HuH-7 (cell line): ENCODE data around the gene HS3ST5.
"Not testable (repeated sequence)": the region's sequence is repeated elsewhere in the genome, so short reads cannot be mapped to it uniquely, and the experiment has no call there.

Experiments
- DNase-seq: peaks from one replicate; pipeline ENCODE4 v3.0.0; 2011; ENCODE audit warnings: low spot score

The HS3ST5 gene

DNA sequence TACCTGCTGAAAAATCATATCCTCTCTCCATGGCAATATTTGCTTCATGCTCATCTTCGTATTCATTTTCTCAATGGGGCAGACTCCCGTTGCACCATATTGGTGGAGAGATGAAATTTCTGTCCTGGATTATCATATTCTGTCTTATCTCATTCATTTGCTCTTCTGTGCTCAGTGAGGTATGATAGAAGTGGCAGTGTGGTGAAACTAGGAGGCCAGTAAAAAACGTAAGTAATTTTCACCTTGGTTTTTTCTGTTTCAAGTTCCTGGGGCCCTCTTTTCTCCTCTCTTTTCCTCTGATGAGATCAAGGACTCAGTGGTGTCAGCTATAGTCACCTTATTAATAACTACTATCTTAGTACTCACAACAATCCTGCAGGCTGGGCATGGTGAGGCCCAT is 189.4 kb downstream of the HS3ST5 start:
- no peak for DNase-seq

DNA sequence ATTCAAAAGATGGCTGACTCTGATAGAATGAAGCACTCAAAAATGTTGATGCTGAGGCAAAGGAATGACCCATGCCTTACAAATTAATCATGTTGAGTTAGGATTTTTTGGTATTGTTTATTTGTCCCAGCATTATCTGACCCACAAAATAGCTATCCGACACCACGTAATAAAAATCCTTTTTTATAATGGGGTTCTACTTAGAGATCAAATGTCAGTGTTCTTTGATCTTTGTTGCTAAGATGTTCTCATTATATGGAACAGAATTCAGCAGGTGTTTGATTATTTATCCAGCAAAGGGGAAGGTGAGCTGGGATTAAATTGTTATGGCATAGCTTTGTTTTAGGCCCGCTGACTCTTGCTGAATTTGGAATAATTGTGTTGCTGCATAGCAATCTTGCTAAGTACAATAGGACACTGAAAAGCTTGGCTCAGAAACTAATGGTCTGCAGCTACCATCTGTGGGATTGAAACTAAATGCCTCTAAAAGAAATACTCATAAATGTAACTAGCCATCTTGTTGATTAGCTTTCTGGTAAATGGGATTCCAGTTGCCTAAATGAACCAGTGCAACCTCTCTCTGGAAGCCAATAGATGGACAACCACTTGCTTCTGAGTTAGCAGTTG is 191.6 kb downstream of the HS3ST5 start:
- no peak for DNase-seq

DNA sequence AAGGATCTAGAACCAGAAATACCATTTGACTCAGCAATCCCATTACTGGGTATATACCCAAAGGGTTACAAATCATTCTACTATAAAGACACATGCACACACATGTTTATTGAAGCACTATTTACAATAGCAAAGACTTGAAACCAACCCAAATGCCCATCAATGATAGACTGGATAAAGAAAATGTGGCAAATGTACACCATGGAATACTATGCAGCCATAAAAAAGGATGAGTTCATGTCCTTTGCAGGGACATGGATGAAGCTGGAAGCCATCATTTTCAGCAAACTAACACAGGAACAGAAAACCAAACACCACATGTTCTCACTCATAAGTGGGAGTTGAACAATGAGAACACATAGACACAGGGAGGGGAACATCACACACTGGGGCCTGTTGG is 193.6 kb downstream of the HS3ST5 start:
- not testable (repeated sequence) for DNase-seq

DNA sequence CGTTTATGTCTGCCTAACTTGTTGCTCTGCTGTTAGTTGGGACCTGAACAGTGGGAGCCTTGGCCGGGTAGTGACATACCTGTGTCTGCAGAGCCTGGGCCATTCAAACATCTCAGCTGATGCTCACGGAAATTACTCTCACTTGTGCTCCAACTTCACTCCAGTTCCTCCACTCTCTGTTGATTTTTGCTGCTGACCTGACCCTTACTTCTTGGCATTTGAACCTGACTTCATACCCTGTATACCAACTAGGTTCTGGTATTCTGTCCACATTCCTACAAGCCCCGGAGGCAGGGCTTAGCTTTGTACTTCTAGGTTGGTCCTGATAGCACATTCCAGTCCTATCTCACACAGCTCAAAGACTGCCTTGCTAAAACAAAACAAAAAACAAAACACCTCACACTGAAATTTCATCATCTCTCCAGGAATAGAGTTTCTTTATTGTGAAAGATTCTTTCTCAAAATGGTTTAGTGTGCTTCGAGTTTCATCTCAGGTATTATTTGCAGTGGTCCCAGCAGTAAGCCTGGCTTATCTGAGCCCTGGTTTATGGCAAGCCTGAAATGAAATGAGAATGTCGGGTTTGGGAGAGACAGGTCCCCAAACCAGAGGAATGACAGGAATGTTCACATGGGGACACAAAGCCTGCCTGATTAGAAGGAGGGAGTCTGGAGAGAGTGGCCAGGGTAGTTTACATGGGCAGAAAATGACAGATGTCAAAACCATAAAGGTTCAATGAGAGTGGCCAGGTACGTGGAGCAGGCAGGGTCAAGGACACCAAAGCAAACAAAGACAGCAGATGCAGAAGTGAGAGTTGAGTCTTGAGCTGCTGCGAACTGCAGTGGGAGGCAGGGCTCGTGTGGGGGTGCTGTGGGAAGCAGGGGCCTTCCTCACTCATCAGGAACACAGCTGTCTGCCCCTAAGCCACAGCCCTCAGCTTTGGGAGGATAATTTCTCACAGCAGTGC is 197.7 kb downstream of the HS3ST5 start:
- no peak for DNase-seq

DNA sequence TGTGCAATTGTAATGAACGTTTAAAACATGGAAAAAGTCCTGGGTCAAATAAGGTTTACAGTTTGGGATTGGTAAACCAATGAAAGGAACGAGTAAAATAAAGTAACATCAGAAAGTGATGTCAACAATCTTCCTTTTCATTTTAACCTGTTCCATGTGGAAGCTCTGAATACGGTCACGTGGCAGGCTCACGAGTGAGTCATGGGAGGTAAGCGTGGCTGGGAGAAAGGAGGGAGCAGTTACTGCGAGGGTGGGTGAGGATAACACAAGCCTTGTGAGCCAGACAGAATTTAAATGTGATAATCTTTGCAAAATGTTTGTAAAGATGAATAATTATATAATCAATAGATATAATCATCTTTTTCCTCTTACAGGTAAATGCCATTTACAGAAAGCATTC is 200.6 kb downstream of the HS3ST5 start:
- DNase-seq, result no peak

DNA sequence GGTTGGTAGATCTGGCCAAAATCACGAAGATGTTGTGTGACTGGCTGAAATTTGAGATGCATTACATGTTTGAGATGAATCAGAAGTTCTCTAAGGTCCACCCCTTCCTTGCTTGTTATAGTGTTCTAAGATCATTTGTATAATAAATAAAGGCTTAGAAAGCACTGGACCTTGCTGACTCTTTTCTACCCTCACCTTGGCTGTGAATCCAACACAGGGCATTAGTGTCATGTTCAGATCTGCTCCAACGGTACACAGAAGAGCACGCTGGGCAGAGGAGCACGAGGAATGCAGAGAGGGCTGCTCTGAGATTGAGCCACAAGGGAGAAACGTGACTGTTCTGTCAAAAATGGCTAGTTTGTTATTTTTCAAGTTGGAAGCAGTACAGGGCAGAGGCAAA is 202.4 kb downstream of the HS3ST5 start:
- DNase-seq, result no peak

DNA sequence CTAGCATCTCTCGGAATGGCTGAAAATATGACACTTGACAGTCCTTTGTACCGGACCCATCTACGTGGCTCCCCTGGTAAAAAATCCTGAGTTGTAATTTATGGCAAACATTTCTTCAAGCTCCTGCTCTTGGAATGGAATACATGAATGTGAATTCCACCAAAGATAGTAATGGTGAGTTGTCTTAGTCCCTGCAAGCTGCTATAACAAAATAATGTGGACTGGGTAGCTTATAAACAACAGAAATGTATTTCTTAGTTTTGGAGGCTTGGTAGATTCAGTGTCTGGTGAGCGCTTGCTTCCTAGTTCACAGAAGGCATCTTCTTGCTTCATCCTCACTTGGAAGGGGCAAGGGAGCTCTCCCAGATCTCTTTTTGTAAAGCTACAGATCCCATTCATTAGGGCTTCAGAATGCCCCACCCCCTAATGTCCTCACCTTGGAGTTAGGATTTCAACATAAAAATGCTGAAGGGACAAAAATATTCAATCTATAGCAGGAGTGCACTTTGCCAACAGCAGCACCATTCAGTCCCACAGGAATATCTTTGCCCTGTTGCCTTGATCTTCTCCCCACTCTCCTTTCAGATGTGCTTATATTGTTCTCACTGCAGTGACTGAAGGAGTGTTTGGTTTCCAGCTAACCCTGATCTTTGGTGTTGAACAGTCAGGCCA is 204.1 kb downstream of the HS3ST5 start:
- DNase-seq, result no peak

DNA sequence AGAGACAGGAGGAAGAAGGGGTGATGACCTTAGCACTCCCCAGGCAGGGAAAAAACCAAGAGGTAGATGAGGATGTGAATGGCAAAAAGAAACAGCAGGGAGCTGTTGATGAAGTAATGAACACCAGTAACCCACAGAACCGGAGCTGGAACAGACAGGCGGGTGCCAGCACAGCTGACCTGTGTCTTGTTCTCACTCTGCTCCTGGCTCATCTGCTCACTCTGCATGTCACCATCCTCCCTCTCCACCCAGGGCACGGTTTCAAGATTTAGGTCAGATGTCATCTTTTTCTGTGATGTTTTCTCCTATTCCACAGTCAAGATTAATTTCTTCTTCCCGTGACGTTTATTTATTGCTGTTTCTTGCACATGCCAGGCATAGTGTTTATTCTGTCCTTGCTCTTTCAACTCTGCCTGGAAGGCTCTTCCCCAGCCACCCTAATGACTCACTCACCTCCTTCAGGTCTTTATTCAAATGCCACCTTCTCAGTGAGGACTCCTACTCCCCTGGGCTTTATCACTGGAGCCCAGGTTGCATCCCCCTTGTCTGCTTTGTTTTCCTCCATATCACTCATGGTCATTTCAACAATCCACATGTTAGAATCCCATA is 207.4 kb downstream of the HS3ST5 start:
- no peak for DNase-seq

DNA sequence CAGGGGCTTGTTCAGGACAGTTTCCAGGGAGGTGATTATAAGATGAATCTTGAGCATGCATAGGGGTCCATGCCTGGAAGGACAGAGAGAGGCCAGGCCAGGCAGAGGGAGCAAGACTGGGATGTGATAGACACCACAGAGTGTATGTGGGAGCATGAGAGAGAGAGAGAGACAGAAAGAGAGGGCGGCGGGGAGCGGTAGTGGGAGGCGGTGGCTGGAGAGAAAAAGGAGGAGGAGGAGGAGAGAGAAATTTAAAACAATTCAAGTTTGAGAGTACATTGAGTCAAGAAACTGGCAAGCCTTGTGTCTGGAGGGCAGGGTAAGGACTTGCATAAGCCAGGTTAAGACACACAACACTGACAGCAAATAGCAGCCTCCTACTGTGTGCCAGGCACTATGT is 209.0 kb downstream of the HS3ST5 start:
- no peak for DNase-seq

DNA sequence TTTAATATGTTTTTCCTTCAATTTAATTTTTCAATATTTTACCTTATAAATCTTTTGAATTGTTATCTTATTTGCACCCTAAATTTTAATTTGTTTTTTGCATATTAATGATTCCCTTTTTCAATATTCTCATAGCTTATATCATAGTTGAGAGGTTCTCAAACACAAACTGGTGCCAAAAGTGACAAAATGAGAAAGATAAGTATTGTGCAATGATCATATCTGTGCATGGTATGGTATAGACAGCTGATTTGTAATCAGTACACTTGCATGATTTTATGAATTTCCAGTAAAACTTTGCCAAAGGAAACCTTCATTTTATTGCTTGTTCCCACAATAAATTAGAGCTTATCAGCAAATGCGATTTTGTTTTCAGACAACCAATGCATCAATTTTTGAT is 210.9 kb downstream of the HS3ST5 start:
- DNase-seq, result no peak

DNA sequence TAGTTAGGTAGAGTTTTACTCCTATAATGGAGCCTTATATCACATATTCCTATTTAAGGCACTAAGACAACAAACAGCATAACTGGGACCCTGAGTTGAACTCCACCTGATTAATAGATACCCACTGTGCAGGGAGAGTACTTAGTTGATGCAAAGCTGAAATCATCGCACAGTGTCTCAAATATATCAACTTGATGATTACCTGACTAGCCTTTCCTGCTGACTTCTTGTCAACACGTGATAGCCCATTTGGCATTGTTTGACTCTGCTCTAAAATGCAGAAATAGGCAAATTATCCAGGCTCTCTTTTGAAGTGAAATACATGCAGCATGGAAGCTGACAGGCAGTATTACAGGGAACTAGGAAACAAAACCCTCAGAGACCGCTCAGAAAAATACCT is 217.2 kb downstream of the HS3ST5 start:
- DNase-seq, result no peak

DNA sequence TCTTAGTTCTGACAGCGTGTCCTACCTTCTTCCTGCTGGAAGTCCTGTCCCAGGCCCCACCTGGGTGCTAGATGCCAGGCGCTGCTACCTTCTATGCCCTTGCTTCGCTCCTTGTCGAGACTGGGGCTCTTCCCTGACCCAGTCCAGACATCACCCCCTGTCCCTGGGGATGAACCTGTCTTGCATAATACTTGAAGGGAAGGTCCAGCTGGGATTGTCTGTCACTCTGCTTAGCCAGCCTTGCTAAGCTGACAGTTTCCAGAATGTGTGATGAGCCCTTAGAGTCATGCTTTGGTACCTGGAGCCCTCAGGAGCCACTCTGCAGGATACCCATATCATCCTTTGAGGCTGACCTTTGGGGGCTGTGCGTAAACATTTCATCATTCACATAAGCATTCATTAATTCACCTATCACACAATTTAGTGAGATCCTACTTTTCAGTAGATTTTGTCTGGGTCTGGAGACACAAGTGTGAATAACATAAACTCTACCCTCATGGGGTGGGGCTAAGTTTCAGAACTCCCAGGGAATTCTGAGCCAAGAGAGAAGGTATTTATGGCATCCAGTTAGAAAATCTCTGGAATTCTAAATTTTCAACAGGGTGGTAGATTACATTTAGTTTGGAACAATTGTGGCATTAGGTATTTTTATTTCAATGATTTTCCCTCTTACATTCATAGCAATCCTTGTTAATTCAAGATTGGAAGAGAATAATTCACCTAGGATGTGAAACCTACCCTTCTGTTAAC is 220.7 kb downstream of the HS3ST5 start:
- DNase-seq, result no peak

DNA sequence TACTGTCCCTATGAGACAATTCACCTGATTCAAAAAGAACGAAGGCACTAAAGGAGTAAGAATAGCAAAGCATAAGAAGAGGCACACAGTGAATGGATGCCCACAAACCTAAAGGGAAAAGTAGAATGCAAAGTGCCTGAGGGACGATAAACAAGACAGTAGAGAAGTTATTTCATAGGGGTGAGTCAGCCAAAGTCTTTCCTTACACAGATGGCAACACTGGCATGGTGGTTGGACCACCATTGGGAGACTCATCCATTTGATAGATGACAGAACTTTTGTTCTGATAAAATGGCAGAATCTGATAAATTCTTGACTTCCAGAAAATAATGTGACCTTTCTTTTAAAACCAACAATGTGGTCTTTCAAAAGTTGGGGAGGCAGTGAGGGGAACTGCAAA is 223.8 kb downstream of the HS3ST5 start:
- DNase-seq, result no peak

DNA sequence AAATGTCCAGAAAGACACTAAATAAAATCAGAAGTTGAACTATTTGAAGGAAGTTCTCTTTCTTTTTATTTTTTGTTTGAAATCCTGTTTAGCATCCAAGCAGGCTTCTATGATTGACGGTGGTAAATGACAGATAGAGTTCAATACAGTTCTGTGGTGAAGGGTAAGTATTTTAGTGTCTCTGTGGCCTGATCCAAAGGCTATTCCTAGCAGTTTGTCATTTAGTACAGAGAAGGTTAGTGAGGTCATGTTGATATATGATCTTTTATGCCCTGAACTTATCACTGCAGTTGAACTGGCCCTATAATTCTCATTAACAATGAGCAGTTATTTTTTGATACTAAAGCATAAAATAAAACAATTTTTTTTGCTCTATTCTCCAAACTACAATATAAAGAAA is 227.2 kb downstream of the HS3ST5 start:
- no peak for DNase-seq

DNA sequence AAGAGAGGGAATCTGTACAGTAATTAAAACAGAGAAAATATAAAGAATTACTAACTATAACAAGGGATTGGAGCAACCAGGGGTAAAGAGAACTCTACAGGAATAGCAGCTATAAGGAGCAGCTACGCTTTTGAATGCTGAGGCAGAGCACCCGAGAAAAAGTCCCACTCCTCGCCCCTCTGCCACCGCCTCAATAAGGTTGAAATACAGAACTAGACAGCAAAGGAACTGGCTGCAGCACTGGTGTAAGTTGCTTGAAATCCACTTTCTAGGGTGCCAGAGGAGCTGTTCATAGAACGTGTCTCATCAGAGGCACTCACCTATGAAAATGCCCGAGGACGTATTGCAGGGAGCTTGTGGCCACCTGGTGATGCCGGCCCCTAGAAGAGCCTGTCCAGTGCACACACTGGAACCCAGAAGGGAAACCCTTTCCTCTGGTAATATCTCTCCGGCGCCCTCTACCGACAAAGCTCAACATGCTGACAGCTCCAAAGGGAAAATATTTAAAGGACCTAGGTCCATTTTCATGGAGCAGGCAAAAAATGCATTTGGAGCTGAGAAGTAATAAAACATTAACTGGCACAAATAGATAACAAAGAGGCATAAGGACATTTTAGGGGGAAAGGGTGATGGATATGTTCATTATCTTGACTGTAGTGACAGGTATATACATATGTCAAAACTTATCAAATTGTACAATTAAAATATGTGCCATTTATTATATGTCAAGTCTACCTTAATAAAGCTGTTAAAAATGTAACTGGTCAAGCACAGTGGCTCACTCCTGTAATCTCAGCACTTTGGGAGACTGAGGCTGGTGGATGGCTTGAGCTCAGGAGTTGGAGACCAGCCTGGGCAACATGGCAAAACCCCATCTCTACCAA is 234.5 kb downstream of the HS3ST5 start:
- DNase-seq, result peak; percentile 61

DNA sequence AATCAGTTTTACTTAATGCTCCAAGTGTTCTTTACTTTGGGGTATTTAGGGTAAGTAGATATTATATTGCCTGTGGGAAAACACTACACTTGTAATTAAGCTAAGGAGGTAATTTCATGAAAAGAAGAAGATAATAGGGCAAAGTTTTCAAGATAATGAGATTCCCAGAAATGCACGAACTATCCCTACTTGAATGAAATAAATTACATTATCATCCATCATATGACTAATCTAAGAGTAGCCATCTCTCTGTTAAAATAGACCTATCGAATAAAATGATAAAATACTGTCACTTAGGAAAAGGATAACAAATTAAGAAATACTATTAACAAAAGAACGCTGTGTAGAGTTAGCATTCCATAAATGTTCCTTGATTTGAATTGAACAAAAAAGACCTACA is 236.8 kb downstream of the HS3ST5 start:
- DNase-seq, result no peak

DNA sequence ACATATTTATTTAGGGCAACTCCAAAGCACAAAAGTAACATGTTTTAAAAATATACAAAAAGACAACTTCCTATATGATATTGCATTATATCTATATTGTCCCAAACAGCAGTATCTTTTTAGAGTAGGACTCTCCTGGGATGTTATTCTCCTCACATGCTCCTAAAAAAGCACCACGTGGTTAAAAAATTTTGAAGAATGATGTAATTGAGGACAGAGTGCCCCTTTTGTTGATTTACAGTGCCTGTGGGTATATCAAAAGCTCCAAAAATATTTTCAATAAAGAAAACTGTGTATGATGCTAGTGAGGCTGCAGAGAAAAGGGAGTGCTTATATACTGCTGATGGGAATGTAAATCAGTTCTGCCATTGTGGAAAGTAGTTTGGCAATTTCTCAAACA is 241.6 kb downstream of the HS3ST5 start:
- no peak for DNase-seq

DNA sequence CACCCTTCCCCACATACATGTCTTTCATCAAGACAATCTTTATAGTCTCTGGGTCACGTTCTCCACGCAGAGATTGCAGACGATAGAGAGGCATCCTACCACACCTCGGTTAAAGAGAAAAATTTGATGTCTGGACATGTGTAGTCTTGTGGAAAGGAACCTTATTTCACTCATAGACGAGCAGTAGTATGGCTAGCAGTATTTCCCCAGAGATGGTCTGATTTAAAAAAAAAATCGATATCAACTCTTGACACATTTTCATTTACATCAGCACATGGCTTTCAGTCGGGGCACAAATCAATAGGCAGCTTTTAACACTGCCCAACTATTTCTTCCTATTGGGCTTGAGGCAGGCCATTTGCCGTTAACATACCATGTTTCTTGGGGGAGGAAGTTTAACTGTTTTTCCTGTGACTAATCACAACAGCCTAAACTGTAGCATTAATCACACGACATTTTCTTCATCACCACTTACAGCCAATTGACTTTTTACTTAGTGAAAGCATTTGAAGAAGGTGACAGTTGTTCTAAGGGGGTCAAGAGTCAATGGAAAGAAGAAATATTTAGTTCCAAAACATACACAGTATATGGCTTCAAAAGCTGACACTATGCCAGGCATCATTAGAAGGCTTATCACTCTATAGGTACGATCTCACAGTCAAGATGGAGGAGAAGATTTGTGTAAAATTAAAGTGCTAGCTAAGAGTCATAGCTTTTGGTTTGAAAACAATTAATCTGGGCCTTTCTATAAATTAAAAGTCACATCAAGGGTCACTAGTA is 242.4 kb downstream of the HS3ST5 start:
- DNase-seq, result no peak

DNA sequence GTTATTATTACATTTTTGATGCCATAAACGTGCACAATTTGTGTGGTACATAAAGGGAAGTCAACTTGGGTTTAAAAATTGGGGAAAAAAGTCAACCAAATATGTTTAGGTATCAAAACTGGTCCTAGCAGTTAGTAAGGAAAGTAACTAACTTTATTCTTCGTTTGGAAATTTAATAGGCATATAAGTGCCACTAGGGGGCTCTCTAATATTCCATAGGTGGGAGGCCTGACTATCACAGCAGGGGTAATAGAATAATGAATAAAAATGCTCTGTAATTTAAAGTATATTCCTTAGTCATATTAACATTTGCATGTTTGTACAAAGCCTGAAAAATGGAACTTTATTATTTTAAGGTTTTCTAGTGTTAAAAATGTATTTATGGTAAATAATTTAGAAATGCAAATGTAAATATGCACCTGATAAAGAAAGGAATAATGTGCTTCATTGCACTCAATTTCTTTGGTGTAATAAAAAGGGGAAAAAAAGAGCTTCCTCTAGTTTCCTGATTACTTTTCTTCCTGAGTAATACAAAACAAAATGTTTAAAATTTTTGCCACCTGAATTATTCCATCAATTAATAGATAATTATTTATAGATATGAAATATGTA is 246.2 kb downstream of the HS3ST5 start:
- DNase-seq, result peak; percentile 23

DNA sequence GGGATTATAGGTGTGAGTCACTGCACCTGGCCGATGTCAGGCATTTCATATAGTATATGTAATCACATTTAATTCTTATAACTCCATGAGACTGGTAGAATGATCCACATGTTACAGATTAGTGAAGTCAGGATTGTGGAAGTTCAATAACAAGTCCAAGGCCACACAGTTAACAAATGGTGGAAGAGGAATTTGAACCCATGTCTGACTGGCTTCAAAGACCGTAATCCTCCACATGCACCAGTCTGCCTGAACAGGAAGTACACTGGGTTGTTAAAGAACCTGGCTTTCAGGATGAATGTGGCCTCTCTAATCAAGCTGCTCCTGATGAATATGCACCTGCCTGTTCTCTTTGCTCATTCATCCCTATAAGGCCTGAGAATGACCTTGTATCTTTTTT is 249.9 kb downstream of the HS3ST5 start:
- no peak for DNase-seq
